GM19438 (cell line): ENCODE results near the gene RNU1-1.
"Not testable (repeated sequence)": the region's sequence is repeated elsewhere in the genome, so short reads cannot be mapped to it uniquely, and the experiment has no call there.

ENCODE experiments used
- ATAC-seq: cut with Tn5 transposase; IDR thresholded peaks from one replicate; pipeline ENCODE4 v1.9.1; 2021; ENCODE audit warnings: low read depth; ENCODE audit not compliant: unreplicated experiment

The RNU1-1 gene

GRCh38 chr1:16498047-16498446, 16.0 kb downstream of the RNU1-1 start:
- ATAC-seq, result not testable (repeated sequence)

GRCh38 chr1:16497474-16497904, 16.6 kb downstream of the RNU1-1 start:
- not testable (repeated sequence) for ATAC-seq

- not testable (repeated sequence) for ATAC-seq
Measured at GRCh38 chr1:16493731-16494130, 20.4 kb downstream of the RNU1-1 start.

- ATAC-seq, result not testable (repeated sequence)
Measured at GRCh38 chr1:16492937-16493336, 21.1 kb downstream of the RNU1-1 start.

- no peak for ATAC-seq
Measured at GRCh38 chr1:16491056-16491675, 22.9 kb downstream of the RNU1-1 start.

GRCh38 chr1:16489195-16489880, 24.7 kb downstream of the RNU1-1 start:
- ATAC-seq, result not testable (repeated sequence)

- ATAC-seq, result not testable (repeated sequence)
Measured at GRCh38 chr1:16487011-16487410, 27.1 kb downstream of the RNU1-1 start.

GRCh38 chr1:16486316-16486715, 27.8 kb downstream of the RNU1-1 start:
- not testable (repeated sequence) for ATAC-seq

- ATAC-seq, result no peak
Measured at GRCh38 chr1:16484931-16485330, 29.2 kb downstream of the RNU1-1 start.

- no peak for ATAC-seq
Measured at GRCh38 chr1:16484501-16484835, 29.6 kb downstream of the RNU1-1 start.

- ATAC-seq, result not testable (repeated sequence)
Measured at GRCh38 chr1:16483639-16484500, 30.2 kb downstream of the RNU1-1 start.

GRCh38 chr1:16483146-16483545, 30.9 kb downstream of the RNU1-1 start:
- not testable (repeated sequence) for ATAC-seq

- ATAC-seq, result no peak
Measured at GRCh38 chr1:16478091-16478490, 36.0 kb downstream of the RNU1-1 start.

GRCh38 chr1:16475771-16476770, 38.0 kb downstream of the RNU1-1 start:
- not testable (repeated sequence) for ATAC-seq

- not testable (repeated sequence) for ATAC-seq
Measured at GRCh38 chr1:16474891-16475290, 39.2 kb downstream of the RNU1-1 start.

GRCh38 chr1:16474166-16474800, 39.8 kb downstream of the RNU1-1 start:
- no peak for ATAC-seq

GRCh38 chr1:16468558-16468957, 45.5 kb downstream of the RNU1-1 start:
- ATAC-seq, result no peak

- ATAC-seq, result no peak
Measured at GRCh38 chr1:16464917-16465625, 49.0 kb downstream of the RNU1-1 start.
